ENCODE data around the gene UNC13D.
"Not testable (repeated sequence)": the region's sequence is repeated elsewhere in the genome, so short reads cannot be mapped to it uniquely, and the experiment has no call there.

Gene UNC13D

GRCh38 chr17:75874323-75875181 is 30.3 kb upstream of the UNC13D start:
- no peak for DNase-seq

GRCh38 chr17:75873587-75874322 is 29.6 kb upstream of the UNC13D start:
- no peak for DNase-seq

GRCh38 chr17:75872434-75873351 is 28.5 kb upstream of the UNC13D start:
- DNase-seq, result no peak

- DNase-seq, result not testable (repeated sequence)
These were observed 26.0 kb upstream of the UNC13D start for GRCh38 chr17:75870228-75870627.

- DNase-seq, result no peak
These were observed 25.3 kb upstream of the UNC13D start for GRCh38 chr17:75869282-75870141.

- DNase-seq, result not testable (repeated sequence)
These were observed 24.6 kb upstream of the UNC13D start for GRCh38 chr17:75868730-75869281.

- not testable (repeated sequence) for DNase-seq
These were observed 21.4 kb upstream of the UNC13D start for GRCh38 chr17:75865404-75866188.

- not testable (repeated sequence) for DNase-seq
These were observed 20.7 kb upstream of the UNC13D start for GRCh38 chr17:75864887-75865286.

- DNase-seq, result no peak
These were observed 20.3 kb upstream of the UNC13D start for GRCh38 chr17:75864448-75864871.

GRCh38 chr17:75861927-75862317 is 17.7 kb upstream of the UNC13D start:
- DNase-seq, result no peak

GRCh38 chr17:75859358-75859757 is 15.2 kb upstream of the UNC13D start:
- not testable (repeated sequence) for DNase-seq

GRCh38 chr17:75856062-75856756 is 12.0 kb upstream of the UNC13D start:
- DNase-seq, result no peak

GRCh38 chr17:75855310-75856061 is 11.3 kb upstream of the UNC13D start, which contains the start of gene WBP2:
WBP2 (minus strand) TSS chr17:75855335; CDS start chr17:75855297, 38 bp downstream.
- peak; percentile 98 for DNase-seq

- DNase-seq, result no peak
These were observed 10.7 kb upstream of the UNC13D start for GRCh38 chr17:75854881-75855309.

- no peak for DNase-seq
These were observed 10.0 kb upstream of the UNC13D start for GRCh38 chr17:75854101-75854748.

- no peak for DNase-seq
These were observed 9.2 kb upstream of the UNC13D start for GRCh38 chr17:75853433-75853832.

- not testable (repeated sequence) for DNase-seq
These were observed 7.4 kb upstream of the UNC13D start for GRCh38 chr17:75851693-75851991.

GRCh38 chr17:75850928-75851692 is 6.9 kb upstream of the UNC13D start:
- DNase-seq, result no peak
